G401 (cell line): ENCODE results near the gene RAB3IL1. TPM values are rescaled to one million over a fixed set of nuclear protein-coding genes. Genes with fewer than 3 reads are reported as not detected.
"Not testable (repeated sequence)": the region's sequence is repeated elsewhere in the genome, so short reads cannot be mapped to it uniquely, and the experiment has no call there.

Experiments
- DNase-seq: peaks from one replicate; pipeline ENCODE4 v3.0.0-alpha.2; 2015; ENCODE audit warnings: low spot score
- in situ Hi-C: cut with HindIII; loops from 2 replicates; pipeline ENCODE4 v1.10.0; 2016; ENCODE audit warnings: low sequenced_read_pairs, mixed read lengths
- total RNA-seq: library from RNA; depleted of rRNA; stranded (reverse); fragments of >200 nt; shearing (Covaris generic); gene quantifications from 2 replicates; pipeline ENCODE4 v1.2.3, GENCODE V29; 2014

Gene RAB3IL1
- total RNA-seq, 1 experiment from 2014 or later, result 12.4 TPM

DNA sequence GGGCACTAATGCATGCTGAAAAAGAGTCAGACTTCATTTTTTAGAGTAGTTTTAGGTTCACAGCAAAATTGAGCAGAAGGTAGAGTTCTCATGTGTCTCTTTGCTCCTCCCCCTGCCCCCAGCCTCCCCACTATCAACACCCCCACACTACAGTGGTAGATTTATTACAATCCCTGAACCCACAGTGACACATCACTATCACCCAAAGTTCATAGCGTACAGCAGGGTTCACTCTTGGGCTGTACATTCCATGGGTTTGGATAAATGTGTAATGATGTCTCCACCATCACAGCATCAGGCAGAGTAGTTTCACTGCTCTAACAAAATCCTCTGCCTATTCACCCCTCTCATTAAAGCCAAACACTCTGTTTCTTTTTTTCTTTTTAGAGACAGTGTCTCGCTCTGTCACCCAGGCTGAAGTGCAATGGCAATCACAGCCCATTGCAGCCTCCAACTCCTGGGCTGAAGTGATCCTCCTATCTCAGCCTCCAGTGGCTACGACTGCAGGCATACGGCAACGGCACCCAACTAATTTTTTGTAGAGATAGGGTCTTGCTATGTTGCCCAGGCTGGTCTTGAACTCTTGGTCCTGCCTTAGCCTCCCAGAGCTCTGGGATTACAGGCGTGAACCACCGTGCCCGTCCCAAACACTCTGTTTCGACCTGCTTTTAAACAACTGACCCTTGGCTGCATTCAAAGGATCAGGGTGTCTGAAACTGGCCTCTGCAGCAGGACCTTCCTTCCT is 36.9 kb upstream of the RAB3IL1 start:
- in situ Hi-C loops, result no loop called here
- DNase-seq, result no peak

GRCh38 chr11:61953632-61954031 is 36.3 kb upstream of the RAB3IL1 start:
- DNase-seq, in situ Hi-C loops: not testable (repeated sequence)

- in situ Hi-C loops, result no loop called here
- no peak for DNase-seq
Observed at GRCh38 chr11:61952882-61953281, 35.5 kb upstream of the RAB3IL1 start.

- DNase-seq, result no peak
- in situ Hi-C loops, result no loop called here
Observed at GRCh38 chr11:61951484-61952135, 34.2 kb upstream of the RAB3IL1 start.

GRCh38 chr11:61950035-61950547 is 32.7 kb upstream of the RAB3IL1 start, which contains the start of gene BEST1:
Gene BEST1, plus strand, starts transcription at chr11:61950351. Its CDS starts 1,456 bp downstream, at chr11:61951807.
- no peak for DNase-seq
- in situ Hi-C loops, result no loop called here

GRCh38 chr11:61949169-61950034 is 32.0 kb upstream of the RAB3IL1 start:
- in situ Hi-C loops, result no loop called here
- DNase-seq, result peak; percentile 98

GRCh38 chr11:61948505-61948904 is 31.1 kb upstream of the RAB3IL1 start:
- in situ Hi-C loops, result no loop called here
- DNase-seq, result no peak

DNA sequence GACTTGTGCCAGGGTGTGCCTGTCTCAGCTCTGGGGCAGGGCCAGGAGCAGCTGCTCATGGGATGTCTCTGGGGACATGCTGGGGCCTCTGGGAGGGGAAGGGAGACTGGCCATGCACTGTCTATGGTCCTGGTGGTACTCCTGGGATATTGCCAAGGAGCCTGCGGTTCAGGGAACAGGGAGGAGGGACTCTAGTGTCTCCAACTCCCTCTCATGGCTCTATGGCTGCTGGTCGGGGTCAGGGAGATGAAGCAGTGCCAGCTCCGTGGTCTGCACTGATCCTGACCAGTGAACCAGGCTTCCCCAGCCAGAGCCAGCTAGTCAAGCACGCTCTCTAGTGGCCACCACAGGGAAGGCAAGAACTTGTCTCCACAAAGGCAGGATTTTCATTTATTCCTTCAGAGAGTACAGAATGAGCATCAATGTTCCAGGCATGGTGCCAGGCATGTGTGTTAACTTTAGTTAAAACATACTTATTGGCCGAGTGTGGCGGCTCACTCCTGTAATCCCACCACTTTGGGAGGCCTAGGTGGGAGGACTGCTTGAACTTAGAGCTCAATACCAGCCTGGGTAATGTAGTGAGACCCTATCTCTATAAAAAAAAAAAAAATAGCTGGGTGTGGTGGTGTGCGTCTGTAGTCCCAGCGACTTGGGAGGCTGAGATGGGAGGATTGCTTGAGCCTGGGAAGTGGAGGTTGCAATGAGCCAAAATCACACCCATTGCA is 30.3 kb upstream of the RAB3IL1 start:
- in situ Hi-C loops, result no loop called here

DNA sequence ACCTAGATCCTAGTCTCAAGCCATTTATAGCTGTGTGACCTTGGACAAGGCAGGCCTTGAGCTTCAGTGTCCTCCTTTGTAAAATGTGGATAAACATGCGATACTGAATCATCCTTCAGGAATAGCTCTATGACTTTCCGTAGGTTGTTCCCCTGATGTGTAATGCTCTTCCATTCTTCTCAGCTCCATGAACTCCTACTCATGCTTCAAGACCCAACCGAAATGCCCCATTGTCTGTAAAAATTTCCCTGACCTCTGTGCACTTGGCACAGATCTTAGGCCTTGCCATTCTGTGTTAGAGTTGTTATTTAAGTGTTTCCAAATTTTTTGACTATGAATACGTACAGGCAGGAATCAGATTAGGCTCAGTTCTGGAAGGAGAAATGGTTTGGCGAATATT is 29.5 kb upstream of the RAB3IL1 start:
- DNase-seq, result no peak
- in situ Hi-C loops, result no loop called here

More for the DNA sequence above, 30.3 kb upstream of the RAB3IL1 start:
- peak; percentile 89 for DNase-seq

GRCh38 chr11:61945191-61945590 is 27.8 kb upstream of the RAB3IL1 start:
- in situ Hi-C loops, result no loop called here
- no peak for DNase-seq

DNA sequence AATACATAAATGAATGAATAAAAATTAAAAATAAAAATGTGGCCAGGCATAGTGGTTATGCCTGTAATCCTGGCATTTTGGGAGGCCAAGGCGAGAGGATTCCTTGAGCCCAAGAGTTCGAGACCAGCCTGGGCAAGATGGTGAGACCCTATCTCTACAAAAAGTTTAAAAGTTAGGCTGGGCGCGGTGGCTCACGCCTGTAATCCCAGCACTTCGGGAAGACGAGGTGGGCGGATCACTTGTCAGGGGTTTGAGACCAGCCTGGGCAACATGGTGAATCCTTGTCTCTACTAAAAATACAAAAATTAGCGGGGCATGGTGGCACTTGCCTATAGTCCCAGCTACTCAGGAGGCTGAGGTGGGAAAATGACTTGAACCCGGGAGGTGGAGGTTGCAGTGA is 23.1 kb upstream of the RAB3IL1 start:
- no peak for DNase-seq
- in situ Hi-C loops, result no loop called here

DNA sequence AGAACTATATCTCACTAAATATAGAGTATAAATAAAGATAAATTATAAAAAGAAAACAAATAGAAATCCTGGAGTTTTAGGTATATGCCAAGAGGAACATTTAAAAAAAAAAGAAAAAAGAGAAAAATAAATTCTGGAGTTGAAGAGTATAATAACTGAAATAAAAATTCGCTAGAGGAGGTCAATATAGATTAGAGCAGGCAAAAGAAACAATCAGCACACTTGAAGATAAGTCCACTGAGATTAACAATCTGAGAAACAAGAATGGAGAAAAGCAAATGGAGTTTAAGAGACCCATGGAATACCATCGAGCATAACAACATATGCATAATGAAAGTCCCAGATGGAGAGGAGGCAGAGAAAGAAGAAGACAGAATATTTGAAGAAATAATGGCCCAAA is 18.5 kb upstream of the RAB3IL1 start:
- in situ Hi-C loops, result no loop called here
- DNase-seq, result no peak

DNA sequence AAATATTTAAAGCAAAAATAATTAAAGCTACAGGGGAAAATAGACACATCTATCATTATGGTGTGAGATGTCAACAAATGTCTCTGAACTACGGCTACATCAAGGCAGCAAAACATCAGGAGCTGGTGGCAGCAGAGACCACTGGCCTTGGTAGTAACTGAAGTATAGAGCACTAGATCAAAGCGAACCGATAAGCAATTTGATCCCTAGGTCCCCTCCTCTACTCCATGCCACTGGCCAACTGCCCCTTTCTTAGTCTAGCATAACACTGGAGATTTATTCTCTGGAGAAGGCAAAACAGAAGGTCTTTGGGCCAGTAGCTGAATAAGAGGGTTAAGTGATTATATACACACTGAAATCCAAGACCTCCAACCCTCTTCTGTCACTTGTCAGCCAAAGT is 13.6 kb upstream of the RAB3IL1 start:
- in situ Hi-C loops, result no loop called here
- DNase-seq, result no peak

DNA sequence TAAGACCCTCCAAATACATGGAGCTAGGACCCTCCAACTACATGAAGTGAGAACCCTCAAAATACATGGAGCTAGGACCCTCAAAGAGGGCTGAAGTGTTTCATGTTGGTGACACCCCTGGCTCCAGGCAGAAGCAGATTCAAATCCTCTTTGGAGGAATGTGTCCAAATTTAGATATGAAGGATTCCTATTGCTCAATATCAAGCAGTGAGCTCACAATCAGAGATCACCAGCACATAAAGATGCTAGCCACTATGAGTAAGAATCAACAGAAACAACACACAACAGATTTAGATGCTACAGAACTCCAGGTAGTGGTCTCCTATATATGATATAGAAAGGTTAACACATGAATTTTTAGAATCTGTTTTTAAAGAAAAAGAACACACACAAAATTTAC is 11.2 kb upstream of the RAB3IL1 start:
- DNase-seq, result no peak
- in situ Hi-C loops, result no loop called here

DNA sequence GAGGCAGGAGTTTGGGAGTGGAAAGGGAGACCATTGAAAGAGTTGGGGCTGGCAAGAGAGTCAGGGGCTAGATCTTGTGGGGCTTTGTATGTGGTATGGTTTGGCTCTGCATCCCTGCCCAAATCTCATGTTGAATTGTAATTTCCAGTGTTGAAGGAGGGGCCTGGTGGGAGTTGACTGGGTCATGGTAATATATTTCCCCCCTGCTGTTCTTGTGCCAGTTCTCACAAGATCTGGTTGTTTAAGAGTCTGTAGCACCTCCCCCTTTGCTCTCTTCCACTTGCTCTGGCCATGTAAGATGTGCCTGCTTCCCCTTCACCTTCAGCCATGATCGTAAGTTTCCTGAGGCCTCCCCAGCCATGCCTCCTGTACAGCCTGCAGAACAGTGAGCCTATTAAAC is 10.1 kb upstream of the RAB3IL1 start:
- in situ Hi-C loops, result no loop called here
- DNase-seq, result no peak

DNA sequence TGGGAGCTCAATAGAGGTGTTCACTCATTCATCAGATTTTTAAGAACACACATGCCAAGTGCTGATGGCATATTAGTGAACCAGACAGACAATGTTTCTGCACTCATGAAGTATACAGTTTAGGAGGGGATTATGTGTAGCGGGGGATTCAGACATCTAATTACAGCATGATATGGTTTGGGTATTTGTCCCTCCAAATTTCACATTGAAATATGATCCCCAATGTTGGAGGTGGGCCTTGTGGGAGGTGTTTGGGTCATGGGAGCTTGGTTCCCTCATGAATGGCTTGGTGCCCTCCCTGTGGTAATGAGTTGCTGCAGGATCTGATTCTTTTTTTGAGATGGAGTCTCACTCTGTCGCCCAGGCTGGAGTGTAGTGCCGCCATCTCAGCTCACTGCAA is 8.9 kb upstream of the RAB3IL1 start:
- DNase-seq, result no peak
- in situ Hi-C loops, result no loop called here

GRCh38 chr11:61925736-61926135 is 8.4 kb upstream of the RAB3IL1 start:
- no peak for DNase-seq
- in situ Hi-C loops, result no loop called here

DNA sequence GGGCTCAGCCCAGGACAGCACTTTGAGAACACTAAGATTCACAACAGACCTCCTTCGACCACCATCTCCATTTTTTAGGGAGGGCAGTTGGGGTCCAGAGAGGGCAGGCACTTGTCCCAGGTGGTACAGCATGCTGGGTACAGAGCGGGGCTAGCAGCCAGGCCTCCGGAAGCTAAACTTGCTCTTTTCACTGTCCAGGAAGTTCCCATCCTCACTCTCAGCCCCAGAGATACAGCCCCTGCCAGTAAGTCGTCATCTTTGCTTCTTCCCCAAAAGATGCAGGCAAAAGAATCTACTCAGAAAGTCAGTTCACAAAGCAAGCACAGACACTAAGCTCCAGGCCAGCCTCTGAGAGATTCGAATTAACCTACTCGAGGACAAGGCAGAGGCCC is 6.7 kb upstream of the RAB3IL1 start:
- in situ Hi-C loops, result no loop called here
- DNase-seq, result no peak
